Transverse colon (tissue), 4 donors: ENCODE data around the gene SENP7. TPM values are rescaled to one million over a fixed set of nuclear protein-coding genes. Genes with fewer than 3 reads are reported as not detected.
"Not testable (repeated sequence)": the region's sequence is repeated elsewhere in the genome, so short reads cannot be mapped to it uniquely, and the experiment has no call there.

Source experiments
- DNase-seq: peaks from one replicate; pipeline ENCODE4 v3.0.0-alpha.2; 2019
- H3K27ac ChIP-seq, 4 donors: fragments of 200-600 bp; sonication (generic); 2 replicates each; pipeline ENCODE4 v1.5.1; 2016 to 2018; ENCODE audit warnings: inconsistent platforms in 4 of 4
- H3K27me3 ChIP-seq: fragments of 200-600 bp; sonication (generic); 2 replicates; pipeline ENCODE4 v1.5.1; 2017; ENCODE audit warnings: inconsistent platforms
- H3K36me3 ChIP-seq, 4 donors: fragments of 200-600 bp; sonication (generic); 2 replicates each; pipeline ENCODE4 v1.5.1; 2017 to 2019; ENCODE audit warnings: inconsistent platforms in 4 of 4
- H3K4me1 ChIP-seq, 4 donors: fragments of 200-600 bp; sonication (generic); 2 replicates each; pipeline ENCODE4 v1.5.1; 2017 to 2020; ENCODE audit warnings: inconsistent platforms in 4 of 4
- H3K4me3 ChIP-seq, 4 donors: fragments of 200-600 bp; sonication (generic); 1 replicate in 1 of 4; 2 replicates in 3 of 4; pipeline versions ENCODE4 v1.5.1 to v1.6.1; 2017 to 2019; ENCODE audit warnings: inconsistent platforms in 4 of 4
- H3K9me3 ChIP-seq, 2 donors: fragments of 200-600 bp; sonication (generic); 2 replicates each; pipeline ENCODE4 v1.5.1; 2017 to 2019; ENCODE audit warnings: inconsistent platforms in 2 of 2
- CTCF ChIP-seq, 5 experiments: fragments of 200-600 bp in 3 of 5; fragments of 450-650 bp in 2 of 5; sonication (generic) in 3 of 5; IDR thresholded peaks; 1 replicate in 2 of 5; 2 replicates in 3 of 5; pipeline ENCODE4 v1.5.1; 2016 to 2017; ENCODE audit warnings: antibody characterized with exemption in 5 of 5, inconsistent platforms in 3 of 5, mild to moderate bottlenecking in 2 of 5, moderate library complexity in 1 of 5
- EP300 ChIP-seq: sonication (generic); formaldehyde crosslinking; IDR thresholded peaks from one replicate; pipeline ENCODE4 v1.6.1; 2017; ENCODE audit warnings: antibody characterized with exemption, low read depth
- POLR2A ChIP-seq: fragments of 450-650 bp; IDR thresholded peaks from one replicate; pipeline ENCODE4 v1.6.1; 2016; ENCODE audit warnings: antibody characterized with exemption, mild to moderate bottlenecking, moderate library complexity
- POLR2AphosphoS5 ChIP-seq, 3 donors: sonication (generic); formaldehyde crosslinking; IDR thresholded peaks; one replicate each; pipeline ENCODE4 v1.6.1; 2016; ENCODE audit warnings: antibody characterized with exemption in 3 of 3
- WGBS, 2 donors: methylation state at CpG; one replicate each; pipeline ENCODE4 v1.1.5; 2018; ENCODE audit warnings: low coverage in 1 of 2; 5-methylcytosine and 5-hydroxymethylcytosine counted together
- in situ Hi-C, 4 donors: fragments of 200-750 bp; cut with MboI; loops; one replicate each; pipeline versions ENCODE4 v1.15.0 to v1.15.1; 2017; ENCODE audit warnings: low sequenced_read_pairs in 3 of 4, low pct_ligation_motif_present in 1 of 4, low pct_unique_long_range_greater_than_20kb in 1 of 4
- intact Hi-C: fragments of 100-400 bp; cut with DNase I; formaldehyde crosslinking; loops from one replicate; pipeline ENCODE4 v1.15.1; 2023; ENCODE audit warnings: low total_unique reads
- total RNA-seq, 4 donors: library from RNA; depleted of rRNA; stranded (reverse); fragments of >200 nt; gene quantifications; one replicate each; pipeline ENCODE4 v1.1.0, GENCODE V29; 2016

Gene SENP7
- total RNA-seq, 4 donors from 2014 or later: 11.9 to 26.2 (median 20.3) TPM

- H3K9me3 ChIP-seq: no peaks in the 10 kb centered on the region
- intact Hi-C loops: no loop called here
- H3K4me1 ChIP-seq: no peaks in the 10 kb centered on the region
- TF ChIP-seq EP300: no peak
- TF ChIP-seq POLR2AphosphoS5 (IDR thresholded peaks at IDR 0.05): no peak
- TF ChIP-seq CTCF (IDR thresholded peaks at IDR 0.05): no peak
- TF ChIP-seq POLR2A: no peak
- no peaks in the 10 kb centered on the region for H3K27me3 ChIP-seq
- DNase-seq: no peak
- no peak overlapping the region for H3K27ac ChIP-seq
- H3K4me3 ChIP-seq: no peak overlapping the region
- H3K36me3 ChIP-seq: no peaks in the 10 kb centered on the region
- WGBS, 2 donors: 80% methylated on average over 1 of the region's 1 CpG; no CpG with 5 or more reads in 1 of the 2 donors
- in situ Hi-C loops: no loop called here
These were observed 36.5 kb upstream of the SENP7 start for GRCh38 chr3:101549473-101549872.

- in situ Hi-C loops (no loop called here), intact Hi-C loops (no loop called here)
- TF ChIP-seq POLR2AphosphoS5 (IDR thresholded peaks at IDR 0.05) (no peak), EP300 (no peak), CTCF (IDR thresholded peaks at IDR 0.05) (no peak), POLR2A (no peak)
- H3K9me3 ChIP-seq: no peaks in the 10 kb centered on the region
- 49 to 77% methylated on average over 2 of the region's 2 CpGs for WGBS, 2 donors
- H3K36me3 ChIP-seq: no peaks in the 10 kb centered on the region
- no peaks in the 10 kb centered on the region for H3K4me1 ChIP-seq
- H3K27ac ChIP-seq: no peak overlapping the region
- no peak overlapping the region for H3K4me3 ChIP-seq
- no peak for DNase-seq
- no peaks in the 10 kb centered on the region for H3K27me3 ChIP-seq
These were observed 35.6 kb upstream of the SENP7 start for GRCh38 chr3:101548527-101549105.

DNA sequence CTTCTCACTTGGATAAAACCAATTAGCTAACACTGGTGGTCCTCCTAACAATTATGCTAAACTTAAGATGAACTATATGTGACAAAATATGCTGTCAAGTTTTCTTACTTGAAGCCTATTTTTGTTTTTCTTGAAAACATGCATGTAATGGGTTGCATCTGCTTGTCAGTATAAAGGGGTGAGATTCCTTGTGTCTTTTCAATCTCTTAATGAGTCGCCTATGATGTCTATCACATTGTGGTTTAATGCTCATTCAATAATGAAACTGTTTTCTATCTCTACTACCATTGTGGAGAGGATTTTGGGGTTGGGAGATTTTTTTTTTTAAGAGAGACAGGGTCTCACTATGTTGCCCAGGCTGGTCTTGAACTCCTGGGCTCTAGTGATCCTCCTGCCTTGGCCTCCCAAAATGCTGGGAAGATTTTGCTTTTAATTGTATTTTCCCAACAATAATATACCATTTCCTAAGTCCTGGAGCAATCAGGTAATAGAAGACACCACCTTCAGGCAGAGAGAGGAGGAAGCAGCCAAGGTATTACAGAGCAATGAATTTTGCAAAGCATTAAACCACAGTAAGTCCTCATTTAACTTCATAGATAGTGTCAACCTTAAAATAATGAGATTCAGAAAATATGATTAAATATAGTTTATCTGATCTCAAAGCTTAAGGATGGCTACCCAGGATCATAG, 31.3 kb upstream of the SENP7 start:
- Histone ChIP-seq H3K36me3 (no peaks in the 10 kb centered on the region), H3K4me3 (no peak overlapping the region), H3K27me3 (no peaks in the 10 kb centered on the region), H3K9me3 (no peaks in the 10 kb centered on the region), H3K4me1 (no peaks in the 10 kb centered on the region), H3K27ac (no peak overlapping the region)
- intact Hi-C loops (no loop called here), in situ Hi-C loops (no loop called here)
- TF ChIP-seq POLR2AphosphoS5 (IDR thresholded peaks at IDR 0.05): no peak
- no peak for TF ChIP-seq EP300
- TF ChIP-seq CTCF (IDR thresholded peaks at IDR 0.05): no peak
- no peak for TF ChIP-seq POLR2A
- no peak for DNase-seq
- 63 to 67% methylated on average over 1 of the region's 1 CpG for WGBS, 2 donors

- no peak overlapping the region for H3K27ac ChIP-seq
- DNase-seq: no peak
- H3K9me3 ChIP-seq: no peaks in the 10 kb centered on the region
- no peak for TF ChIP-seq CTCF (IDR thresholded peaks at IDR 0.05)
- TF ChIP-seq POLR2AphosphoS5 (IDR thresholded peaks at IDR 0.05): no peak
- no peak for TF ChIP-seq EP300
- TF ChIP-seq POLR2A: no peak
- in situ Hi-C loops (no loop called here), intact Hi-C loops (no loop called here)
- no peaks in the 10 kb centered on the region for H3K4me1 ChIP-seq
- H3K4me3 ChIP-seq: no peak overlapping the region
- H3K27me3 ChIP-seq: no peaks in the 10 kb centered on the region
- H3K36me3 ChIP-seq: no peaks in the 10 kb centered on the region
These were observed 29.9 kb upstream of the SENP7 start for GRCh38 chr3:101542957-101543356.

GRCh38 chr3:101536955-101537354, 23.9 kb upstream of the SENP7 start:
- intact Hi-C loops, H3K9me3 ChIP-seq, H3K27me3 ChIP-seq, H3K27ac ChIP-seq, H3K4me1 ChIP-seq, in situ Hi-C loops, H3K36me3 ChIP-seq, H3K4me3 ChIP-seq, DNase-seq: not testable (repeated sequence)
- WGBS, 2 donors: 64 to 76% methylated on average over 1 of the region's 1 CpG
